Panc1 (cell line): ENCODE results near the gene CEBPE. TPM values are rescaled to one million over a fixed set of nuclear protein-coding genes. Genes with fewer than 3 reads are reported as not detected.

Source experiments
- ATAC-seq: fragments of 200-7000 bp; cut with Tn5 transposase; 2 replicates; pipeline ENCODE4 v1.9.1; 2020; ENCODE audit warnings: mild to moderate bottlenecking, moderate library complexity
- BruUV-seq: library from RNA; stranded (reverse); fragments of 400-500 nt; replicated peaks from 2 replicates; lab custom pipeline; 2021; lab: Mats Ljungman, UMichigan
- CTCF ChIA-PET: fragments of 300-600 bp; sonication (Branson Sonifier 250); formaldehyde crosslinking; loops from one replicate; lab custom pipeline; 2022; ENCODE audit warnings: antibody characterized with exemption; lab: Charles Lee
- POLR2A ChIA-PET: fragments of 300-600 bp; sonication (Branson Sonifier 250); formaldehyde crosslinking; loops from one replicate; lab custom pipeline; 2022; ENCODE audit warnings: antibody characterized with exemption; lab: Charles Lee
- DNase-seq: peaks from one replicate; pipeline ENCODE4 v3.0.0-alpha.2; 2010; ENCODE audit warnings: low read depth, low spot score
- H3K27ac ChIP-seq: 2 replicates; pipeline ENCODE4 v1.5.1; 2011; ENCODE audit warnings: mild to moderate bottlenecking, low read length, inconsistent platforms
- H3K27me3 ChIP-seq: fragments of 200-500 bp; sonication (Bioruptor generic); 2 replicates; pipeline ENCODE4 v1.6.0; 2014; ENCODE audit warnings: low read length, inconsistent platforms; ENCODE audit not compliant: control insufficient read depth, insufficient read depth
- H3K36me3 ChIP-seq: fragments of 200-500 bp; sonication (Bioruptor generic); 2 replicates; pipeline ENCODE4 v1.5.1; 2014; ENCODE audit warnings: inconsistent platforms, mild to moderate bottlenecking, low read length, moderate library complexity; ENCODE audit not compliant: control insufficient read depth, insufficient read depth
- H3K4me1 ChIP-seq: 2 replicates; pipeline ENCODE4 v1.5.1; 2011; ENCODE audit warnings: inconsistent platforms, mild to moderate bottlenecking, low read length, moderate library complexity; ENCODE audit not compliant: control insufficient read depth, insufficient read depth
- H3K4me3 ChIP-seq, 2 experiments: 2 replicates each; pipeline ENCODE4 v1.5.1; 2011 to 2012; ENCODE audit warnings: low read depth in 2 of 2, low read length in 2 of 2, mild to moderate bottlenecking in 2 of 2, inconsistent platforms in 1 of 2, moderate library complexity in 1 of 2
- H3K9me3 ChIP-seq: fragments of 200-500 bp; sonication (Bioruptor generic); 2 replicates; pipeline ENCODE4 v1.5.1; 2014; ENCODE audit warnings: low read depth, mild to moderate bottlenecking, inconsistent platforms, low read length, moderate library complexity; ENCODE audit not compliant: control insufficient read depth, insufficient read depth
- CTCF ChIP-seq: fragments of 450-650 bp; IDR thresholded peaks from 2 replicates; pipeline ENCODE4 v1.5.1; 2017; ENCODE audit warnings: mild to moderate bottlenecking
- POLR2AphosphoS5 ChIP-seq: IDR thresholded peaks from 2 replicates; pipeline ENCODE4 v1.6.1; 2012; ENCODE audit warnings: mild to moderate bottlenecking, low read depth, low read length, moderate library complexity
- REST ChIP-seq, 2 experiments: IDR thresholded peaks; 2 replicates each; pipeline ENCODE4 v1.6.1; 2011 to 2012; ENCODE audit warnings: low read depth in 2 of 2, control low read depth in 1 of 2, low read length in 1 of 2, mild to moderate bottlenecking in 1 of 2, moderate library complexity in 1 of 2; ENCODE audit not compliant: insufficient read depth in 1 of 2
- SIN3A ChIP-seq: IDR thresholded peaks from 2 replicates; pipeline ENCODE4 v1.6.1; 2012; ENCODE audit warnings: low read depth, mild to moderate bottlenecking, low read length, moderate library complexity, borderline replicate concordance; ENCODE audit not compliant: insufficient read depth
- TCF7L2 ChIP-seq: IDR thresholded peaks from 2 replicates; pipeline ENCODE4 v1.6.1; 2011; ENCODE audit warnings: mild to moderate bottlenecking, low read depth, low read length, inconsistent platforms
- in situ Hi-C: cut with HindIII; loops from 2 replicates; pipeline ENCODE4 v1.10.0; 2016; ENCODE audit warnings: low sequenced_read_pairs, low pct_unique_long_range_greater_than_20kb
- intact Hi-C: fragments of 100-400 bp; cut with micrococcal nuclease; formaldehyde crosslinking; loops from one replicate; pipeline ENCODE4 v1.10.0; 2022; ENCODE audit not compliant: unreplicated experiment
- total RNA-seq: library from RNA; stranded (reverse); gene quantifications from one replicate; pipeline ENCODE4 v1.2.1, GENCODE V29; 2021; ENCODE audit not compliant: unreplicated experiment

The CEBPE gene
- total RNA-seq, 1 experiment from 2014 or later: not detected

- H3K36me3 ChIP-seq: peaks cover 37% of the 10 kb centered on the region
- no TSS peak for BruUV-seq
- no peak for DNase-seq
Observed at GRCh38 chr14:23093991-23094665, 24.9 kb downstream of the CEBPE start.

GRCh38 chr14:23093526-23093925 is 25.5 kb downstream of the CEBPE start:
- ChIA-PET CTCF (interaction anchor here (2.8 kb wide), 1 partner anchor 25 kb away, joined by 28 read pairs; no protein-coding TSS in a partner anchor), POLR2A (no interaction called here)
- BruUV-seq: no TSS peak
- in situ Hi-C loops: no loop called here
- TF ChIP-seq CTCF (no peak), POLR2AphosphoS5 (no peak), SIN3A (no peak), TCF7L2 (no peak), REST (IDR thresholded peaks at IDR 0.05; ENCODE audit: insufficient read depth in 1 of 2, low read depth in 2 of 2, low read length in 1 of 2) (no peak)
- no peak for DNase-seq
- no peak for ATAC-seq
- intact Hi-C loops: no loop called here
- H3K4me3 ChIP-seq: peak overlapping the region; percentile 88 to 90
- H3K27me3 ChIP-seq: no peaks in the 10 kb centered on the region
- peak overlapping the region; percentile 96 for H3K27ac ChIP-seq
- H3K9me3 ChIP-seq: no peaks in the 10 kb centered on the region
- peaks cover 16% of the 10 kb centered on the region for H3K4me1 ChIP-seq
- H3K36me3 ChIP-seq: peaks cover 39% of the 10 kb centered on the region

More at GRCh38 chr14:23093991-23094665, 24.9 kb downstream of the CEBPE start:
- peak overlapping the region; percentile 96 for H3K27ac ChIP-seq
- intact Hi-C loops: no loop called here
- no peaks in the 10 kb centered on the region for H3K27me3 ChIP-seq
- POLR2A ChIA-PET: interaction anchor here (0.6 to 1.6 kb wide), 2 partner anchors 25 to 167 kb away, joined by 6 read pairs; no protein-coding TSS in a partner anchor
- H3K9me3 ChIP-seq: no peaks in the 10 kb centered on the region
- TF ChIP-seq POLR2AphosphoS5: no peak
- TF ChIP-seq TCF7L2: no peak
- TF ChIP-seq SIN3A: no peak
- TF ChIP-seq CTCF: no peak
- no peak for TF ChIP-seq REST (IDR thresholded peaks at IDR 0.05; ENCODE audit: insufficient read depth in 1 of 2, low read depth in 2 of 2, low read length in 1 of 2)
- ATAC-seq: no peak
- in situ Hi-C loops: no loop called here
- H3K4me3 ChIP-seq: peak overlapping the region; percentile 88 to 90
- H3K4me1 ChIP-seq: peaks cover 16% of the 10 kb centered on the region
- CTCF ChIA-PET: interaction anchor here (0.6 to 2.8 kb wide), 6 partner anchors 17 to 385 kb away, joined by 4 to 28 read pairs (median 4); no protein-coding TSS in a partner anchor
